ENCODE measurements around the gene SEC11A.
"Not testable (repeated sequence)": the region's sequence is repeated elsewhere in the genome, so short reads cannot be mapped to it uniquely, and the experiment has no call there.

Gene SEC11A

GRCh38 chr15:84649706-84650105 lies 66.2 kb downstream of the SEC11A start:
- H3K4me1 Mint-ChIP-seq: peaks cover 41% of the 10 kb centered on the region
- peaks cover 40% of the 10 kb centered on the region for H3K36me3 Mint-ChIP-seq (ENCODE audit: low read depth)
- H3K27ac Mint-ChIP-seq: no peak overlapping the region
- ATAC-seq (no peak), DNase-seq (no peak)
- H3K4me3 Mint-ChIP-seq: no peak overlapping the region
- no peaks in the 10 kb centered on the region for H3K9me3 Mint-ChIP-seq
- H3K27me3 Mint-ChIP-seq: no peaks in the 10 kb centered on the region

GRCh38 chr15:84648539-84648938 lies 67.4 kb downstream of the SEC11A start:
- Mint-ChIP-seq H3K27me3 (no peaks in the 10 kb centered on the region), H3K36me3 (ENCODE audit: low read depth) (peaks cover 44% of the 10 kb centered on the region), H3K4me3 (no peak overlapping the region), H3K27ac (no peak overlapping the region), H3K9me3 (no peaks in the 10 kb centered on the region), H3K4me1 (peaks cover 32% of the 10 kb centered on the region)
- DNase-seq: no peak
- no peak for ATAC-seq

- H3K27ac Mint-ChIP-seq: peak overlapping the region; percentile 28
- no peaks in the 10 kb centered on the region for H3K27me3 Mint-ChIP-seq
- DNase-seq (no peak), ATAC-seq (no peak)
- no peaks in the 10 kb centered on the region for H3K9me3 Mint-ChIP-seq
- peaks cover 52% of the 10 kb centered on the region for H3K36me3 Mint-ChIP-seq (ENCODE audit: low read depth)
- H3K4me3 Mint-ChIP-seq: no peak overlapping the region
- H3K4me1 Mint-ChIP-seq: peaks cover 24% of the 10 kb centered on the region
These were observed 68.2 kb downstream of the SEC11A start for GRCh38 chr15:84647726-84648125.

GRCh38 chr15:84645997-84646396 lies 69.9 kb downstream of the SEC11A start:
- Mint-ChIP-seq H3K36me3 (ENCODE audit: low read depth) (peaks cover 52% of the 10 kb centered on the region), H3K4me1 (peaks cover 13% of the 10 kb centered on the region), H3K4me3 (no peak overlapping the region), H3K27ac (no peak overlapping the region), H3K9me3 (no peaks in the 10 kb centered on the region), H3K27me3 (no peaks in the 10 kb centered on the region)
- DNase-seq (no peak), ATAC-seq (no peak)

GRCh38 chr15:84645496-84645895 lies 70.4 kb downstream of the SEC11A start:
- DNase-seq (no peak), ATAC-seq (no peak)
- Mint-ChIP-seq H3K27me3 (no peaks in the 10 kb centered on the region), H3K4me1 (peaks cover 17% of the 10 kb centered on the region), H3K9me3 (no peaks in the 10 kb centered on the region), H3K36me3 (ENCODE audit: low read depth) (peaks cover 54% of the 10 kb centered on the region), H3K27ac (no peak overlapping the region), H3K4me3 (no peak overlapping the region)

GRCh38 chr15:84643838-84644237 lies 72.1 kb downstream of the SEC11A start:
- H3K4me3 Mint-ChIP-seq: no peak overlapping the region
- H3K27me3 Mint-ChIP-seq: no peaks in the 10 kb centered on the region
- peaks cover 14% of the 10 kb centered on the region for H3K4me1 Mint-ChIP-seq
- H3K9me3 Mint-ChIP-seq: no peaks in the 10 kb centered on the region
- no peak overlapping the region for H3K27ac Mint-ChIP-seq
- peaks cover 56% of the 10 kb centered on the region for H3K36me3 Mint-ChIP-seq (ENCODE audit: low read depth)
- ATAC-seq (no peak), DNase-seq (no peak)

- Mint-ChIP-seq H3K36me3 (ENCODE audit: low read depth) (peaks cover 59% of the 10 kb centered on the region), H3K4me1 (peaks cover 14% of the 10 kb centered on the region)
- not testable (repeated sequence) for H3K27ac Mint-ChIP-seq, DNase-seq, H3K27me3 Mint-ChIP-seq, H3K4me3 Mint-ChIP-seq, H3K9me3 Mint-ChIP-seq, ATAC-seq
These were observed 73.3 kb downstream of the SEC11A start for GRCh38 chr15:84642640-84643039.

GRCh38 chr15:84641871-84642270 lies 74.1 kb downstream of the SEC11A start:
- H3K4me3 Mint-ChIP-seq, H3K27ac Mint-ChIP-seq, H3K27me3 Mint-ChIP-seq, ATAC-seq, DNase-seq, H3K9me3 Mint-ChIP-seq: not testable (repeated sequence)
- H3K36me3 Mint-ChIP-seq (ENCODE audit: low read depth): peaks cover 58% of the 10 kb centered on the region
- peaks cover 13% of the 10 kb centered on the region for H3K4me1 Mint-ChIP-seq

- Mint-ChIP-seq H3K4me3 (no peak overlapping the region), H3K27ac (peak overlapping the region; percentile 59), H3K27me3 (no peaks in the 10 kb centered on the region), H3K9me3 (no peaks in the 10 kb centered on the region), H3K36me3 (ENCODE audit: low read depth) (peaks cover 53% of the 10 kb centered on the region), H3K4me1 (peaks cover 39% of the 10 kb centered on the region)
- DNase-seq (no peak), ATAC-seq (no peak)
These were observed 77.8 kb downstream of the SEC11A start for GRCh38 chr15:84638103-84638502.

GRCh38 chr15:84634228-84634837 lies 81.6 kb downstream of the SEC11A start:
- Mint-ChIP-seq H3K9me3 (no peaks in the 10 kb centered on the region), H3K27me3 (no peaks in the 10 kb centered on the region), H3K4me3 (peak overlapping the region; percentile 88), H3K36me3 (ENCODE audit: low read depth) (peaks cover 35% of the 10 kb centered on the region), H3K27ac (peak overlapping the region; percentile 66), H3K4me1 (peaks cover 54% of the 10 kb centered on the region)
- ATAC-seq (no peak), DNase-seq (no peak)

GRCh38 chr15:84633311-84634227 lies 82.4 kb downstream of the SEC11A start:
- Mint-ChIP-seq H3K4me3 (peak overlapping the region; percentile 88), H3K4me1 (peaks cover 54% of the 10 kb centered on the region), H3K27ac (peak overlapping the region; percentile 99), H3K36me3 (ENCODE audit: low read depth) (peaks cover 31% of the 10 kb centered on the region), H3K9me3 (no peaks in the 10 kb centered on the region), H3K27me3 (no peaks in the 10 kb centered on the region)
- peak; percentile 81 for DNase-seq
- ATAC-seq: peak; percentile 66

GRCh38 chr15:84631706-84632272 lies 84.2 kb downstream of the SEC11A start:
- H3K27me3 Mint-ChIP-seq: no peaks in the 10 kb centered on the region
- peak overlapping the region; percentile 88 for H3K4me3 Mint-ChIP-seq
- peak overlapping the region; percentile 90 for H3K27ac Mint-ChIP-seq
- ATAC-seq (no peak), DNase-seq (no peak)
- H3K4me1 Mint-ChIP-seq: peaks cover 47% of the 10 kb centered on the region
- H3K9me3 Mint-ChIP-seq: no peaks in the 10 kb centered on the region
- H3K36me3 Mint-ChIP-seq (ENCODE audit: low read depth): peaks cover 21% of the 10 kb centered on the region

GRCh38 chr15:84629033-84629432 lies 86.9 kb downstream of the SEC11A start:
- DNase-seq: no peak
- H3K4me1 Mint-ChIP-seq: peaks cover 23% of the 10 kb centered on the region
- H3K27ac Mint-ChIP-seq: no peak overlapping the region
- peaks cover 6% of the 10 kb centered on the region for H3K36me3 Mint-ChIP-seq (ENCODE audit: low read depth)
- no peaks in the 10 kb centered on the region for H3K27me3 Mint-ChIP-seq
- H3K9me3 Mint-ChIP-seq: no peaks in the 10 kb centered on the region
- ATAC-seq: no peak
- H3K4me3 Mint-ChIP-seq: no peak overlapping the region

GRCh38 chr15:84625123-84625522 lies 90.8 kb downstream of the SEC11A start:
- no peak overlapping the region for H3K27ac Mint-ChIP-seq
- H3K4me3 Mint-ChIP-seq: no peak overlapping the region
- peaks cover 35% of the 10 kb centered on the region for H3K36me3 Mint-ChIP-seq (ENCODE audit: low read depth)
- no peaks in the 10 kb centered on the region for H3K27me3 Mint-ChIP-seq
- DNase-seq: no peak
- ATAC-seq: no peak
- peaks cover 25% of the 10 kb centered on the region for H3K9me3 Mint-ChIP-seq
- peaks cover 1% of the 10 kb centered on the region for H3K4me1 Mint-ChIP-seq

- ATAC-seq (no peak), DNase-seq (no peak)
- H3K9me3 Mint-ChIP-seq: peaks cover 30% of the 10 kb centered on the region
- no peaks in the 10 kb centered on the region for H3K4me1 Mint-ChIP-seq
- H3K36me3 Mint-ChIP-seq (ENCODE audit: low read depth): peaks cover 43% of the 10 kb centered on the region
- H3K4me3 Mint-ChIP-seq: no peak overlapping the region
- no peaks in the 10 kb centered on the region for H3K27me3 Mint-ChIP-seq
- no peak overlapping the region for H3K27ac Mint-ChIP-seq
These were observed 91.6 kb downstream of the SEC11A start for GRCh38 chr15:84624359-84624758.
